ENCODE data around the gene MDH1B.

Gene MDH1B

GRCh38 chr2:206801418-206802189 is 36.5 kb upstream of the MDH1B start:
- TF ChIP-seq CTCF (conservative IDR thresholded peaks at IDR 0.05): no peak
- H3K27ac ChIP-seq: no peak overlapping the region

GRCh38 chr2:206800506-206801417 is 35.6 kb upstream of the MDH1B start:
- 0 out of 2 replicates have a peak overlapping the region, but pooled peaks have one; percentile 22 for H3K27ac ChIP-seq
- TF ChIP-seq CTCF (conservative IDR thresholded peaks at IDR 0.05): peak; percentile 82

GRCh38 chr2:206799083-206799482 is 34.0 kb upstream of the MDH1B start:
- TF ChIP-seq CTCF (conservative IDR thresholded peaks at IDR 0.05): no peak
- H3K27ac ChIP-seq: no peak overlapping the region

- TF ChIP-seq CTCF (conservative IDR thresholded peaks at IDR 0.05): no peak
- no peak overlapping the region for H3K27ac ChIP-seq
Observed at GRCh38 chr2:206798000-206798399, 32.9 kb upstream of the MDH1B start.

- no peak overlapping the region for H3K27ac ChIP-seq
- no peak for TF ChIP-seq CTCF (conservative IDR thresholded peaks at IDR 0.05)
Observed at GRCh38 chr2:206797376-206797775, 32.2 kb upstream of the MDH1B start.

- no peak for TF ChIP-seq CTCF (conservative IDR thresholded peaks at IDR 0.05)
- no peak overlapping the region for H3K27ac ChIP-seq
Observed at GRCh38 chr2:206792645-206793044, 27.5 kb upstream of the MDH1B start.

- no peak overlapping the region for H3K27ac ChIP-seq
- TF ChIP-seq CTCF (conservative IDR thresholded peaks at IDR 0.05): no peak
Observed at GRCh38 chr2:206790311-206790935, 25.3 kb upstream of the MDH1B start.

Measured in VCaP (cell line).